ENCODE data around the gene ATOH8.

ATOH8 gene

DNA sequence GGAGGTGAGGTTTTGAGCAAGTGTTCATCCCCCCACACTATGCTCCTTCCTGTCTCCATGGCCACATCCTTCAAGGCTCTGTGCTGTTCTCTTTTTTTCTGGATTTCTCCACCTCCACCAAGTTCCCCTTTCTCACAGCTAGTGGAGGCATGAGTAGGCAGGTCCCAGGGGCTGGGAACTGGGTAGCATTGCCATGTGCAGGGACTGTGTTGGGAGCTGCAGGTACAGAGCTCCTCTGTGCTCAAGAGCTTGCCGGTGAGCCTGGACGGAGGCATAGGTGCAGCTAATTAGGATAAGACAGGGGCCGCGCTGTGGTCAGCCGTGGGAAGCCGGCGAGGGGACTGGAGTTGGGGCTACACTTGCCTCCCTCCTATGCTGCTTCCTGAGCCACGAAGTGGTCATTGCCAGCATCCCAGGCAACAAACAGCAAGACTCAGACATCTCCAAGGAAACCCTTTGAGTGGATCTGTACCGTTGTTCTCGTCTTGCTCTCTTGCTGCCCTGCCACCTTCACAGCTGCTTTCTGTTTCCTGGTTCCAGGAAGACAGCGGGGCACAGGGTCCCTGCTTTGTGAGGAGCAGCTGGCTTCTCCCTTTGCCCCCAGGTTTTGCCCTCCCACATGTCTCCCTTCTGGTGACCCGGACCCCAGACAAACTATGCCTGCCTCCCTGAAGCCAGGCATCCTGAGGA, 36.9 kb downstream of the ATOH8 start:
- TF ChIP-seq, protein P1, sequence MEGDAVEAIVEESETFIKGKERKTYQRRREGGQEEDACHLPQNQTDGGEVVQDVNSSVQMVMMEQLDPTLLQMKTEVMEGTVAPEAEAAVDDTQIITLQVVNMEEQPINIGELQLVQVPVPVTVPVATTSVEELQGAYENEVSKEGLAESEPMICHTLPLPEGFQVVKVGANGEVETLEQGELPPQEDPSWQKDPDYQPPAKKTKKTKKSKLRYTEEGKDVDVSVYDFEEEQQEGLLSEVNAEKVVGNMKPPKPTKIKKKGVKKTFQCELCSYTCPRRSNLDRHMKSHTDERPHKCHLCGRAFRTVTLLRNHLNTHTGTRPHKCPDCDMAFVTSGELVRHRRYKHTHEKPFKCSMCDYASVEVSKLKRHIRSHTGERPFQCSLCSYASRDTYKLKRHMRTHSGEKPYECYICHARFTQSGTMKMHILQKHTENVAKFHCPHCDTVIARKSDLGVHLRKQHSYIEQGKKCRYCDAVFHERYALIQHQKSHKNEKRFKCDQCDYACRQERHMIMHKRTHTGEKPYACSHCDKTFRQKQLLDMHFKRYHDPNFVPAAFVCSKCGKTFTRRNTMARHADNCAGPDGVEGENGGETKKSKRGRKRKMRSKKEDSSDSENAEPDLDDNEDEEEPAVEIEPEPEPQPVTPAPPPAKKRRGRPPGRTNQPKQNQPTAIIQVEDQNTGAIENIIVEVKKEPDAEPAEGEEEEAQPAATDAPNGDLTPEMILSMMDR (IDR thresholded peaks at IDR 0.05; ENCODE audit: insufficient read depth, low read depth, low read length, missing control alignments) = no peak

DNA sequence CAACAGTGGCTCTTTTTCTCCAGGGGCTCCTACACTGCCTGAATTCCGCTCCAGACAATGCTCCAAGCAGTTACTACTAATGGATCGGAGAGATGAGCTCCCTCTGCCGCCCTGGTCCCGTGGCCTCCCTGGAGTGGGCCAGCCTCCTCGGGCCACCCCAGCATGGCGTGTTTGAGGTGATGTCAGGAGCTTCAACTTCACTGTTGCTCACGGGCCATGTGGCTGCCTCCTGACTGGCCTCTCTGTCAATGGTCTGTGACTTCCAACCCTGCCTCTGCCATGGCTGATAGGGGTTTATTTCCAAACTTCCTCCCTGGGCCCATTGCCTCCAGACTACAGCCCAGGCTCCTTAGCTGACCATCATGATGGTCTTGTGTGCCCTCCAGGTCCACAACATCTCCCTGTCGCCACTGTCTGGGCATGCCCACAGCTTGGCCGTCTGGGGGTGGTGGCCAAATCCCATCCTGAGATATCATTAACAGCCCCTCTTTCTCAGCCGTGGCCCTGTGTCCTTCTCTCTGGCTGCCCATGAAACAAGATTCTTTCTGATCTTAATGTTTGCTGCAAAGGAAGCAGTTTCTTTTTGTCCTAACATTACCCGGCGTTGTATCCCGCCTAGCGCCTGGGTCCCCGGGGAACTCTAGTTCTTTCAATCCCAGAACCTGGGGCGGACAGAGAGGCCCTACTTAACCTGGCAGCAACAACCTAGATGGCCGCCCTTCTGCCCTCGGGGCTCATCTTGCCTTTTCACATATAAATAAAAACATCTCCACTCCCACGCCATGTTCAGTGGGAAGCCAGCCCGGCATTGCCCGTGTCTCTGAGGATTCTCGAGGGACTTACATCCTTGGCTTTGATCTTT, 38.1 kb downstream of the ATOH8 start:
- no peak for DNase-seq (ENCODE audit: low read depth)
- TF ChIP-seq, protein P1 (IDR thresholded peaks at IDR 0.05; ENCODE audit: insufficient read depth, low read depth, low read length, missing control alignments) = no peak
- H3K4me3 ChIP-seq (ENCODE audit: low read depth, low read length) = no peak overlapping the region

More for the DNA sequence above, 36.9 kb downstream of the ATOH8 start:
- no peak for DNase-seq (ENCODE audit: low read depth)
- no peak overlapping the region for H3K4me3 ChIP-seq (ENCODE audit: low read depth, low read length)

DNA sequence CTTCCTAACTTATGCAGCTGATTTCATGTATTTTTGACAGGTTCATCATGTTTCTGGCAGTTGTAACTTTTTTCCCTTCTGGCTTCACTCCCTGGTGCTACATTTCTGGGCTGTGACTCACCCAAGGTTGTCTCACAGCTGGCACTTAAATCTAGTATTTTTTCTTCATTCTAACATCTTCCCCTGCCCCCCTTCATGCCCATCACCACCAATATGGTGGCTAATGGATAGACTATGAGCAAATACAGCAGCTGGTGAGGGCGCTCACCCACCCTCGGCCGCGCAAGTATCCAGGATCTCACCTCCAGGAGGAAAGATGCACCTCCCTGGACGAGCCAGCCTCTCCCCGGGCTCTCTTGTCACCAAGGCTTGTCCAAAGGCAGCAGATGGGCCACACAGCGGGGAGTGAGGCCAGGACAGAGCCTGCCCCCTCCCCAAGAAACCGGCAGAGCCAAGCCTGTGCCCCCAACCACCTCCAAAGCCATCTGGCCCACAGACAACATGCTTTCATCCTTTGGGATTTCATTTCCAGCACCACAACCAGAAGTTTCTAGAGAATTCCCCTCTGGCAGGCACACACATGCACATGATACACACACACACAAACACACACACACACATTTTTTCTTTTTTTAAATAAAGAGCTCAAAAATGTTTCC, 39.1 kb downstream of the ATOH8 start:
- TF ChIP-seq, protein P1 (IDR thresholded peaks at IDR 0.05; ENCODE audit: insufficient read depth, low read depth, low read length, missing control alignments) = no peak
- no peak overlapping the region for H3K4me3 ChIP-seq (ENCODE audit: low read depth, low read length)
- DNase-seq (ENCODE audit: low read depth) = no peak

DNA sequence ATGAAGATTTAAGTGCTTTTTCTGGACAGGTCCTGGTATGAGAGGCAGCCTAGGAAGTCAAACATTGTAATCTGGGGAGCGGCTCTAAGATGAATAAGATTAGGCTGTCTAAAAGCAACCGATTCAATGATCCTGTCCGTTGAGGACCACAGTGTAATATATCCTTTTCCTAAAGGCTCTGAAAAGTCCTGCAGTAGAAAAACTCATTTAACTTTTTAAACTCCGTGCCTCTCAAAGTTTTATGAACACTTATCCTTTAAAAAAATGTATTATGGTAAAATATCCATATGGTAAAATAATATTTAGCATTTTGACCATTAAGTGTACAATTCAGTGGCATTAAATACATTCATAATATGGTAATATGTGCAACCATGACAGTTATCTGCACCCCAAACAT, 39.8 kb downstream of the ATOH8 start:
- DNase-seq (ENCODE audit: low read depth) = no peak
- TF ChIP-seq, protein P1 (IDR thresholded peaks at IDR 0.05; ENCODE audit: insufficient read depth, low read depth, low read length, missing control alignments) = no peak

DNA sequence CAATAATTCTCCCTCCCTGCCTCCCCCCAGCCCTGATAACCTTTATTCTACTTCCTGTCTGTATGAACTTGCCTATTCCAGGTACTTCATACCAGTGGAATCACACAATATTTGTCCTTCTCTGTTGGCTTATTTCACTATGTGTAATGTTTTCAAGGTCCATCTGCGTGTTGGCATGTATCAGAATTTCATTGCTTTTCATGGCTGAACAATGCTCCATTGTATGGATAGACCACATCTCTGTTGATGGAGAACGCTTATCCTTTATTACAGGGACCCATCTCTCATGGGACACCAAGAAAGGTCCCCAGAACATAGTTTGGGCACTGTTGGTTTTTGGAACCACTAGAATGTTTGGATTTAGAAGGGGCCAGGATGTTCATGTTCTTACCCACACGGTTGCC, 40.2 kb downstream of the ATOH8 start:
- H3K4me3 ChIP-seq (ENCODE audit: low read depth, low read length) = no peak overlapping the region
- DNase-seq (ENCODE audit: low read depth) = no peak
- TF ChIP-seq, protein P1 (IDR thresholded peaks at IDR 0.05; ENCODE audit: insufficient read depth, low read depth, low read length, missing control alignments) = no peak

More for the DNA sequence above, 39.8 kb downstream of the ATOH8 start:
- no peak overlapping the region for H3K4me3 ChIP-seq (ENCODE audit: low read depth, low read length)

DNA sequence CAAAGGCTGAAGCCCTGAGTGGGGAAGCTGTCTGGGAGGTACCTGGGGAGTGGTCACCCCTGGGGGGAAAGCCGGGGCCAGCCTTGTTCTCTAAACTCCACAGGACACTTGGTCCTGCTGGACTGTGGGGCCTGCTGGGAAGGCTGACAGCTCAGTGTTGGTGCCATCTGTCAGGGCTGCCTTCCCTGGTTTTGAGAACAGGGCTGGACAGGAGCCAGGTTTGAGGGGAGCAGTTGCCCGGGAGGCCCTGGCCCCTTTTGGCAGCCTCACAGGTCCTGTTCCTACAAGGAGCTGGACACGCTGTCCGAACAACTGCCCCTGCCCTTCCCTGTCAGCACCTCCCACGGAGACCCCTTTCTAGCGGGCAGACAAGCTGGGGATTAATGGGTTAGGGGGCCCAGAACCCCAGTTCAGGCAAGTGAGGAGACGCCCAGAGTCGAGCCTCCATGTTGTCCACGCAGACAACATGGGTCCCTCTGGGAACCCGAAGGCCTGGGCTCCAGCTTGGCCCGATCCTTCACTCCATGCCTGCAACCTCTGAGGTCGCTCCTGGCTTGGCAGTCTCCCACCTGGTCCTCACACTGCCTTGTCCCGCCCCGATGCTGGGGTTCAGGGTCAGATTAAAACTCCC, 40.8 kb downstream of the ATOH8 start:
- TF ChIP-seq, protein P1 (IDR thresholded peaks at IDR 0.05; ENCODE audit: insufficient read depth, low read depth, low read length, missing control alignments) = no peak
- DNase-seq (ENCODE audit: low read depth) = no peak
- H3K4me3 ChIP-seq (ENCODE audit: low read depth, low read length) = no peak overlapping the region
